ENCODE measurements around the gene ABHD2.
A peak's percentile ranks its signal among the peaks of the same experiment; 100 is the strongest.

The ABHD2 gene

DNA sequence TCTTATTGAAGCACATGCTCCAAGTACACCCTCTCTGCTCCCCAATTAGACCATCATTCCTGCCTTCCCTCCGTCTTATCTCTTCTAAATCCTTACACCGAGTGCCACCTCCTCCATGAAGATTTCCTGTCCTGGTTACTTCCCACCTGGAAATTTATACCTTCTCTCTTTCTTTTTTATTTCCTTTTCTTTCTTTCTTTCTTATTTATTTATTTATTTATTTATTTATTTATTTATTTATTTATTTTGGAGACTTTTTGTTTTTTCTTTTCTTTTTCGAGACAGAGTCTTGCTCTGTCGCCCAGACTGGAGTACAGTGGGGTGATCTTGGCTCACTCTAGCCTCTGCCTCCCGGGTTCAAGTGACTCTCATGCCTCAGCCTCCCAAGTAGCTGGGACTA, 45.9 kb upstream of the ABHD2 start (continued):
- TF ChIP-seq, protein P1, sequence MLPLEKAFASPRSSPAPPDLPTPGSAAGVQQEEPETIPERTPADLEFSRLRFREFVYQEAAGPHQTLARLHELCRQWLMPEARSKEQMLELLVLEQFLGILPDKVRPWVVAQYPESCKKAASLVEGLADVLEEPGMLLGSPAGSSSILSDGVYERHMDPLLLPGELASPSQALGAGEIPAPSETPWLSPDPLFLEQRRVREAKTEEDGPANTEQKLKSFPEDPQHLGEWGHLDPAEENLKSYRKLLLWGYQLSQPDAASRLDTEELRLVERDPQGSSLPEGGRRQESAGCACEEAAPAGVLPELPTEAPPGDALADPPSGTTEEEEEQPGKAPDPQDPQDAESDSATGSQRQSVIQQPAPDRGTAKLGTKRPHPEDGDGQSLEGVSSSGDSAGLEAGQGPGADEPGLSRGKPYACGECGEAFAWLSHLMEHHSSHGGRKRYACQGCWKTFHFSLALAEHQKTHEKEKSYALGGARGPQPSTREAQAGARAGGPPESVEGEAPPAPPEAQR (tag by site-specific recombination; IDR thresholded peaks at IDR 0.05), result no peak
- TF ChIP-seq, protein P2, sequence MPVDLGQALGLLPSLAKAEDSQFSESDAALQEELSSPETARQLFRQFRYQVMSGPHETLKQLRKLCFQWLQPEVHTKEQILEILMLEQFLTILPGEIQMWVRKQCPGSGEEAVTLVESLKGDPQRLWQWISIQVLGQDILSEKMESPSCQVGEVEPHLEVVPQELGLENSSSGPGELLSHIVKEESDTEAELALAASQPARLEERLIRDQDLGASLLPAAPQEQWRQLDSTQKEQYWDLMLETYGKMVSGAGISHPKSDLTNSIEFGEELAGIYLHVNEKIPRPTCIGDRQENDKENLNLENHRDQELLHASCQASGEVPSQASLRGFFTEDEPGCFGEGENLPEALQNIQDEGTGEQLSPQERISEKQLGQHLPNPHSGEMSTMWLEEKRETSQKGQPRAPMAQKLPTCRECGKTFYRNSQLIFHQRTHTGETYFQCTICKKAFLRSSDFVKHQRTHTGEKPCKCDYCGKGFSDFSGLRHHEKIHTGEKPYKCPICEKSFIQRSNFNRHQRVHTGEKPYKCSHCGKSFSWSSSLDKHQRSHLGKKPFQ (tag by site-specific recombination; IDR thresholded peaks at IDR 0.05), result peak; percentile 70; the same call in 1 of the 2 replicates
- TF ChIP-seq ZNF146 (tag by site-specific recombination; IDR thresholded peaks at IDR 0.05) (no peak), ZNF843 (tag by site-specific recombination; IDR thresholded peaks at IDR 0.05) (no peak), KLF1 (tag by site-specific recombination; IDR thresholded peaks at IDR 0.05) (no peak), GLI2 (tag by site-specific recombination; IDR thresholded peaks at IDR 0.05; ENCODE audit: borderline replicate concordance, low read depth) (peak; percentile 53; the same call in 1 of the 2 replicates), ZNF354C (tag by site-specific recombination; IDR thresholded peaks at IDR 0.05; ENCODE audit: borderline replicate concordance, low read depth) (0 out of 2 replicates have a peak, but pooled peaks have one; percentile 66), YY1 (tag by site-specific recombination; IDR thresholded peaks at IDR 0.05) (no peak), ZNF133 (tag by site-specific recombination; IDR thresholded peaks at IDR 0.05) (no peak), ZNF24 (tag by site-specific recombination; IDR thresholded peaks at IDR 0.05) (peak; percentile 30; the same call in 1 of the 2 replicates), ZNF214 (tag by site-specific recombination; IDR thresholded peaks at IDR 0.05; ENCODE audit: borderline replicate concordance) (peak; percentile 37; the same call in 1 of the 2 replicates), ZNF664 (tag by site-specific recombination; IDR thresholded peaks at IDR 0.05) (peak; percentile 85)
- TF ChIP-seq, protein P3, sequence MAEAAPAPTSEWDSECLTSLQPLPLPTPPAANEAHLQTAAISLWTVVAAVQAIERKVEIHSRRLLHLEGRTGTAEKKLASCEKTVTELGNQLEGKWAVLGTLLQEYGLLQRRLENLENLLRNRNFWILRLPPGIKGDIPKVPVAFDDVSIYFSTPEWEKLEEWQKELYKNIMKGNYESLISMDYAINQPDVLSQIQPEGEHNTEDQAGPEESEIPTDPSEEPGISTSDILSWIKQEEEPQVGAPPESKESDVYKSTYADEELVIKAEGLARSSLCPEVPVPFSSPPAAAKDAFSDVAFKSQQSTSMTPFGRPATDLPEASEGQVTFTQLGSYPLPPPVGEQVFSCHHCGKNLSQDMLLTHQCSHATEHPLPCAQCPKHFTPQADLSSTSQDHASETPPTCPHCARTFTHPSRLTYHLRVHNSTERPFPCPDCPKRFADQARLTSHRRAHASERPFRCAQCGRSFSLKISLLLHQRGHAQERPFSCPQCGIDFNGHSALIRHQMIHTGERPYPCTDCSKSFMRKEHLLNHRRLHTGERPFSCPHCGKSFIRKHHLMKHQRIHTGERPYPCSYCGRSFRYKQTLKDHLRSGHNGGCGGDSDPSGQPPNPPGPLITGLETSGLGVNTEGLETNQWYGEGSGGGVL (tag by site-specific recombination; IDR thresholded peaks at IDR 0.05), result no peak
- TF ChIP-seq, protein P4, sequence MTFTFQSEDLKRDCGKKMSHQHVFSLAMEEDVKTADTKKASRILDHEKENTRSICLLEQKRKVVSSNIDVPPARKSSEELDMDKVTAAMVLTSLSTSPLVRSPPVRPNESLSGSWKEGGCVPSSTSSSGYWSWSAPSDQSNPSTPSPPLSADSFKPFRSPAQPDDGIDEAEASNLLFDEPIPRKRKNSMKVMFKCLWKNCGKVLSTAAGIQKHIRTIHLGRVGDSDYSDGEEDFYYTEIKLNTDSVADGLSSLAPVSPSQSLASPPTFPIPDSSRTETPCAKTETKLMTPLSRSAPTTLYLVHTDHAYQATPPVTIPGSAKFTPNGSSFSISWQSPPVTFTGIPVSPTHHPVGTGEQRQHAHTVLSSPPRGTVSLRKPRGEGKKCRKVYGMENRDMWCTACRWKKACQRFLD (tag by site-specific recombination; IDR thresholded peaks at IDR 0.05), result no peak
- TF ChIP-seq, protein P5, sequence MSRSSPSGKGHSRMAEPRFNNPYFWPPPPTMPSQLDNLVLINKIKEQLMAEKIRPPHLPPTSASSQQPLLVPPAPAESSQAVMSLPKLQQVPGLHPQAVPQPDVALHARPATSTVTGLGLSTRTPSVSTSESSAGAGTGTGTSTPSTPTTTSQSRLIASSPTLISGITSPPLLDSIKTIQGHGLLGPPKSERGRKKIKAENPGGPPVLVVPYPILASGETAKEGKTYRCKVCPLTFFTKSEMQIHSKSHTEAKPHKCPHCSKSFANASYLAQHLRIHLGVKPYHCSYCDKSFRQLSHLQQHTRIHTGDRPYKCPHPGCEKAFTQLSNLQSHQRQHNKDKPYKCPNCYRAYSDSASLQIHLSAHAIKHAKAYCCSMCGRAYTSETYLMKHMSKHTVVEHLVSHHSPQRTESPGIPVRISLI (tag by site-specific recombination; IDR thresholded peaks at IDR 0.05), result no peak
- TF ChIP-seq, protein P6, sequence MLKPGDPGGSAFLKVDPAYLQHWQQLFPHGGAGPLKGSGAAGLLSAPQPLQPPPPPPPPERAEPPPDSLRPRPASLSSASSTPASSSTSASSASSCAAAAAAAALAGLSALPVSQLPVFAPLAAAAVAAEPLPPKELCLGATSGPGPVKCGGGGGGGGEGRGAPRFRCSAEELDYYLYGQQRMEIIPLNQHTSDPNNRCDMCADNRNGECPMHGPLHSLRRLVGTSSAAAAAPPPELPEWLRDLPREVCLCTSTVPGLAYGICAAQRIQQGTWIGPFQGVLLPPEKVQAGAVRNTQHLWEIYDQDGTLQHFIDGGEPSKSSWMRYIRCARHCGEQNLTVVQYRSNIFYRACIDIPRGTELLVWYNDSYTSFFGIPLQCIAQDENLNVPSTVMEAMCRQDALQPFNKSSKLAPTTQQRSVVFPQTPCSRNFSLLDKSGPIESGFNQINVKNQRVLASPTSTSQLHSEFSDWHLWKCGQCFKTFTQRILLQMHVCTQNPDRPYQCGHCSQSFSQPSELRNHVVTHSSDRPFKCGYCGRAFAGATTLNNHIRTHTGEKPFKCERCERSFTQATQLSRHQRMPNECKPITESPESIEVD (tag by site-specific recombination; IDR thresholded peaks at IDR 0.05), result no peak
- TF ChIP-seq, protein P7, sequence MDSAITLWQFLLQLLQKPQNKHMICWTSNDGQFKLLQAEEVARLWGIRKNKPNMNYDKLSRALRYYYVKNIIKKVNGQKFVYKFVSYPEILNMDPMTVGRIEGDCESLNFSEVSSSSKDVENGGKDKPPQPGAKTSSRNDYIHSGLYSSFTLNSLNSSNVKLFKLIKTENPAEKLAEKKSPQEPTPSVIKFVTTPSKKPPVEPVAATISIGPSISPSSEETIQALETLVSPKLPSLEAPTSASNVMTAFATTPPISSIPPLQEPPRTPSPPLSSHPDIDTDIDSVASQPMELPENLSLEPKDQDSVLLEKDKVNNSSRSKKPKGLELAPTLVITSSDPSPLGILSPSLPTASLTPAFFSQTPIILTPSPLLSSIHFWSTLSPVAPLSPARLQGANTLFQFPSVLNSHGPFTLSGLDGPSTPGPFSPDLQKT (IDR thresholded peaks at IDR 0.05; ENCODE audit: borderline replicate concordance, low read depth, low read length), result no peak

Measured in HEK293 (cell line).